Trophoblast cell (in vitro differentiated cells and primary cell): ENCODE data around the gene USP24.

ENCODE experiments used
- DNase-seq, 2 donors: peaks; one replicate each; pipeline ENCODE4 v3.0.0-alpha.2; 2016
- H2AFZ ChIP-seq: 2 replicates; pipeline ENCODE4 v1.6.1; 2013; ENCODE audit warnings: low read length, moderate library complexity, mild to moderate bottlenecking; ENCODE audit not compliant: insufficient read depth, poor library complexity
- H2AK5ac ChIP-seq: 2 replicates; pipeline ENCODE4 v1.6.1; 2013; ENCODE audit warnings: mild to moderate bottlenecking, low read length
- H2BK120ac ChIP-seq: 2 replicates; pipeline ENCODE4 v1.6.1; 2013; ENCODE audit warnings: low read length, mild to moderate bottlenecking, moderate library complexity; ENCODE audit not compliant: insufficient read depth, poor library complexity
- H2BK12ac ChIP-seq: 2 replicates; pipeline ENCODE4 v1.6.1; 2013; ENCODE audit warnings: mild to moderate bottlenecking, low read length, moderate library complexity
- H2BK5ac ChIP-seq: 2 replicates; pipeline ENCODE4 v1.6.1; 2013; ENCODE audit warnings: low read length, low read depth, moderate library complexity, mild to moderate bottlenecking; ENCODE audit not compliant: poor library complexity
- H3K14ac ChIP-seq: 2 replicates; pipeline ENCODE4 v1.6.1; 2013; ENCODE audit warnings: mild to moderate bottlenecking, low read length
- H3K18ac ChIP-seq: 2 replicates; pipeline ENCODE4 v1.6.1; 2013; ENCODE audit warnings: mild to moderate bottlenecking, low read length
- H3K23ac ChIP-seq: 2 replicates; pipeline ENCODE4 v1.6.1; 2013; ENCODE audit warnings: low read length
- H3K27ac ChIP-seq: 2 replicates; pipeline ENCODE4 v1.5.1; 2013; ENCODE audit warnings: low read depth, mild to moderate bottlenecking, inconsistent platforms, low read length, moderate library complexity
- H3K27me3 ChIP-seq: 2 replicates; pipeline ENCODE4 v1.6.1; 2013; ENCODE audit warnings: inconsistent platforms, mild to moderate bottlenecking, low read length, moderate library complexity; ENCODE audit not compliant: insufficient read depth
- H3K36me3 ChIP-seq, 2 experiments: 1 replicate in 1 of 2; 2 replicates in 1 of 2; pipeline ENCODE4 v1.6.1; 2013; ENCODE audit warnings: low read length in 2 of 2, mild to moderate bottlenecking in 2 of 2, moderate library complexity in 1 of 2; ENCODE audit not compliant: insufficient read depth in 2 of 2, control insufficient read depth in 1 of 2
- H3K4ac ChIP-seq: 2 replicates; pipeline ENCODE4 v1.6.1; 2013; ENCODE audit warnings: low read depth, mild to moderate bottlenecking, low read length, moderate library complexity
- H3K4me1 ChIP-seq, 2 experiments: 1 replicate in 1 of 2; 2 replicates in 1 of 2; pipeline ENCODE4 v1.6.1; 2013; ENCODE audit warnings: low read length in 2 of 2, mild to moderate bottlenecking in 2 of 2, moderate library complexity in 1 of 2; ENCODE audit not compliant: insufficient read depth in 2 of 2, control insufficient read depth in 1 of 2
- H3K4me2 ChIP-seq: 2 replicates; pipeline ENCODE4 v1.6.1; 2013; ENCODE audit warnings: inconsistent platforms, mild to moderate bottlenecking, low read length, moderate library complexity
- H3K4me3 ChIP-seq: 2 replicates; pipeline ENCODE4 v1.5.1; 2013; ENCODE audit warnings: mild to moderate bottlenecking, low read depth, low read length, inconsistent platforms
- H3K79me1 ChIP-seq: one replicate; pipeline ENCODE4 v1.6.1; 2013; ENCODE audit warnings: low read length
- H3K79me2 ChIP-seq: 2 replicates; pipeline ENCODE4 v1.6.1; 2013; ENCODE audit warnings: low read length, mild to moderate bottlenecking; ENCODE audit not compliant: control insufficient read depth, insufficient read depth, poor library complexity
- H3K9ac ChIP-seq: 2 replicates; pipeline ENCODE4 v1.6.1; 2013; ENCODE audit warnings: mild to moderate bottlenecking, low read length
- H3K9me3 ChIP-seq: 2 replicates; pipeline ENCODE4 v1.6.1; 2013; ENCODE audit warnings: low read depth, mild to moderate bottlenecking, control low read depth, inconsistent platforms, low read length; ENCODE audit not compliant: insufficient read depth
- H4K12ac ChIP-seq: 2 replicates; pipeline ENCODE4 v1.6.1; 2013; ENCODE audit warnings: low read depth, mild to moderate bottlenecking, low read length, moderate library complexity
- H4K8ac ChIP-seq: 2 replicates; pipeline ENCODE4 v1.6.1; 2013; ENCODE audit warnings: low read depth, mild to moderate bottlenecking, low read length, moderate library complexity
- H4K91ac ChIP-seq: one replicate; pipeline ENCODE4 v1.6.1; 2013; ENCODE audit warnings: low read depth, mild to moderate bottlenecking, low read length, moderate library complexity
- WGBS: extraction: QIAGEN DNeasy Blood & Tissue Kit; methylation state at CpG from one replicate; pipeline ENCODE4 v1.1.7; 2013; ENCODE audit warnings: missing lambda C conversion rate; ENCODE audit not compliant: insufficient read length, insufficient coverage; ENCODE audit errors: extremely low coverage; 5-methylcytosine and 5-hydroxymethylcytosine counted together

USP24 gene

DNA sequence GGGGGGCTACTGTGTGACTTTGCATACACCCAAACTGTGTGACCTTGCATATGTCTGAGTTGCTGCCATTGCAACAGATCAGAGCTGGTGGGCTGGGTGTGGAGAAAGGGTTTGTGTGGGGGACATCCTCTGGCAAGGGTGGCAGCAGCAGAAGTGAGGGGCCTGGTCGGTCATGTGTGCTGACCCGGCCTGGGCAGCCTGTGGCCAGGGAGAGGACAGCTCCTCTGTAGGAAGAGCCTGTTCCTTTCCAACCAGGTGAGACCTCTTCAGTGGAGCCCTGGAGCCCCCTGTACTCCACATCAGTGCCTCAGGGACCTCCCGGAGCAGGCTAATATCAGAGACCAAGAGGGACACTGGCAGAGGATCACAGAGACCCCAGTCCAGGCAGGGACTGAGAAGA lies 167.6 kb downstream of the USP24 start:
- no CpG with 5 or more reads among the region's 3 CpGs for WGBS
- Histone ChIP-seq H3K14ac (no peak overlapping the region), H3K4me1 (no peaks in the 10 kb centered on the region), H3K79me1 (no peaks in the 10 kb centered on the region), H3K4ac (no peak overlapping the region), H3K79me2 (no peaks in the 10 kb centered on the region), H3K4me2 (no peak overlapping the region), H2BK5ac (no peak overlapping the region), H3K27me3 (no peaks in the 10 kb centered on the region), H3K9ac (no peak overlapping the region), H3K27ac (no peak overlapping the region), H4K8ac (no peak overlapping the region), H3K4me3 (no peak overlapping the region), H2BK120ac (no peak overlapping the region), H3K9me3 (peaks cover 2% of the 10 kb centered on the region), H4K91ac (no peak overlapping the region), H3K18ac (no peak overlapping the region), H4K12ac (no peak overlapping the region), H2AFZ (no peak overlapping the region), H2AK5ac (no peak overlapping the region), H2BK12ac (no peak overlapping the region), H3K36me3 (no peaks in the 10 kb centered on the region), H3K23ac (no peak overlapping the region)
- no peak for DNase-seq

DNA sequence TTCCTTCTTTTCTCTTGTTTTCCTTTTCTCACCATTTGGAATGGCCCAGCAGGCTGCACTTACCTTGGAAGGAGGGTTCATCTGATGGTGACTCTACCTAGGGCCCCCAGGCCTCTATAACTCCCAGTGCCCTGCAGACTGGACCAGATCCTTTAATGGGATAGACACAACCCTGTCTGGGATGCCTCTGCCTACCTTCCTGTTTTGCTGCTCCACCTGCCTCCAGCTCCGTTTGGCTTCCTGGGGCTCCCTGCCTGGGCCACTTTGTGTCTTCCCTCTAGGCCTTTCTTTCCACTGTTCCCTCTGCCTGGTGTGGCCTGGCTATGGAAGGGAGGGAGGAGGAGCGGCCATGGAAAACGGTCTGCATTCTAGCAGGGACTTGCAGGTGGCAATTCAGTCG lies 168.3 kb downstream of the USP24 start:
- no peak overlapping the region for H3K4ac ChIP-seq
- WGBS = no CpG with 5 or more reads among the region's 4 CpGs
- H2BK120ac ChIP-seq = no peak overlapping the region
- no peak overlapping the region for H3K9ac ChIP-seq
- no peak overlapping the region for H4K12ac ChIP-seq
- H3K36me3 ChIP-seq = no peaks in the 10 kb centered on the region
- no peak overlapping the region for H3K18ac ChIP-seq
- H3K4me1 ChIP-seq = no peaks in the 10 kb centered on the region
- H3K4me3 ChIP-seq = no peak overlapping the region
- H3K27me3 ChIP-seq = no peaks in the 10 kb centered on the region
- no peak overlapping the region for H2AK5ac ChIP-seq
- no peak overlapping the region for H4K91ac ChIP-seq
- H3K4me2 ChIP-seq = no peak overlapping the region
- no peak overlapping the region for H3K27ac ChIP-seq
- H2BK12ac ChIP-seq = no peak overlapping the region
- H3K79me1 ChIP-seq = no peaks in the 10 kb centered on the region
- H2BK5ac ChIP-seq = no peak overlapping the region
- DNase-seq = no peak
- no peak overlapping the region for H2AFZ ChIP-seq
- no peak overlapping the region for H3K23ac ChIP-seq
- no peaks in the 10 kb centered on the region for H3K9me3 ChIP-seq
- H3K14ac ChIP-seq = no peak overlapping the region
- no peaks in the 10 kb centered on the region for H3K79me2 ChIP-seq
- no peak overlapping the region for H4K8ac ChIP-seq

DNA sequence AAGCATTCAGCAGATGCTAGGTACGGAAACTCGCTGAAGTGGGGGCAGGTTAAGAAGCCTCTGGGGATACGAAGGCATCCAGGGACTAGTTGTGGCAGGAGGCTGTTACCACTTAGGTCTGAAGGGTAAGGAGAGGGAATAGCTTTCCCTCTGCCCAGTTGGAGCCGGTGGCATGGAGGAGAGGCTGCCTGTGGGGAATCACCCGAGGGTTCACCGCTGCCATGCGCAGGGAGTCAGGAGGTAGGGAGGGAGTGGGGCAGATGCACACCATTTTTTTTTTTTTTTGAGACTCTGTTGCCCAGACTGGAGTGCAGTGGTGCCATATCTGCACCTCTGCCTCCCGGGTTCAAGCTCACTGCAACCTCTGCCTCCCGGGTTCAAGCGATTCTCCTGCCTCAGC lies 169.7 kb downstream of the USP24 start:
- no peak for DNase-seq
- H3K4me2 ChIP-seq = no peak overlapping the region
- H2AFZ ChIP-seq = no peak overlapping the region
- no peak overlapping the region for H2BK5ac ChIP-seq
- H3K9ac ChIP-seq = no peak overlapping the region
- no peak overlapping the region for H2BK12ac ChIP-seq
- no peak overlapping the region for H2BK120ac ChIP-seq
- H3K18ac ChIP-seq = no peak overlapping the region
- no peaks in the 10 kb centered on the region for H3K79me1 ChIP-seq
- H3K27ac ChIP-seq = no peak overlapping the region
- H3K4me3 ChIP-seq = no peak overlapping the region
- WGBS = no CpG with 5 or more reads among the region's 10 CpGs
- H4K8ac ChIP-seq = no peak overlapping the region
- peaks cover 9% of the 10 kb centered on the region for H3K27me3 ChIP-seq
- H3K4ac ChIP-seq = no peak overlapping the region
- no peak overlapping the region for H3K14ac ChIP-seq
- no peaks in the 10 kb centered on the region for H3K9me3 ChIP-seq
- no peak overlapping the region for H3K23ac ChIP-seq
- no peaks in the 10 kb centered on the region for H3K79me2 ChIP-seq
- no peak overlapping the region for H4K12ac ChIP-seq
- H4K91ac ChIP-seq = no peak overlapping the region
- no peaks in the 10 kb centered on the region for H3K4me1 ChIP-seq
- H3K36me3 ChIP-seq = no peaks in the 10 kb centered on the region
- no peak overlapping the region for H2AK5ac ChIP-seq

DNA sequence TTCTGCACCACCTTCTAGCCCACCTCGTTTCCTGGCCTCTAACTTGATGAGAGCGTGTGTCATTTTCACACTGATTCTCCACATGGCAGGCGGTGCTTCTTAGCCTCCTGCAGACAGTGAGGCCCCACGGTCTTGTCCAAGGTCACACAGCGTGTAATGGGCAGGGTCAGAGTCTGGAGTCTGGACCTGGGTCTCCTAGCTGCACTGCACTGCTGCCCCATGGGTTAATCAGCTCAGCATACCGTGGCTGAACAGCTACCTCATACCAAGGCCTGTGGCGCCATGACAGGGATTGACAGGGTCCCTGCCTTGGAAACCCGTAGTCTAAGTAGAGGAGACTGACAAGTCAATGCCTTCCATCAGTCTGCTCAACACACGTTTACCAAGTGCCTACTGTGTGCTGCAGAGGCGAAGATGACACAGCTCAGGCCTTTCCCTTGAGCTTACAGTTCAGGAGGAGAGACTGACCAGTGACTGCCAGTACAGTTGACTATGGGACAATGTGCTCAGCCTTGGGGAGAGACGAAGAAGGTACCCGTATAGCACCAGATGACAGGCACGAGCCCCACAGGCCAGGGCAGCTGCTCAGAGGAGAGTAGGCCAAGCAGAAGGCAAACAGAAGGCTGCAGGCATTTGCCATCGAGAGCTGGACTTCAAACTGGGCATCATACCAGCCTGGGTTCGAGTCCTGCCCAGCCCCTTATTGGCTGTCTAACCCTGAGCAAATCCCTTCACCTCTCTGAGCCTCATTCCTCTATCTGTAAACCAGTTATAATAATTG lies 170.4 kb downstream of the USP24 start:
- H2AK5ac ChIP-seq = no peak overlapping the region
- H3K4me1 ChIP-seq = peaks cover 4 to 5% of the 10 kb centered on the region in 2 experiments
- no CpG with 5 or more reads among the region's 15 CpGs for WGBS
- H3K4me3 ChIP-seq = no peak overlapping the region
- H3K27me3 ChIP-seq = peaks cover 15% of the 10 kb centered on the region
- no peak for DNase-seq
- no peak overlapping the region for H2BK12ac ChIP-seq
- no peak overlapping the region for H3K23ac ChIP-seq
- H3K27ac ChIP-seq = no peak overlapping the region
- no peak overlapping the region for H4K91ac ChIP-seq
- no peak overlapping the region for H4K12ac ChIP-seq
- no peak overlapping the region for H2BK120ac ChIP-seq
- H3K79me1 ChIP-seq = no peaks in the 10 kb centered on the region
- no peak overlapping the region for H2AFZ ChIP-seq
- H3K9me3 ChIP-seq = peaks cover 3% of the 10 kb centered on the region
- H3K79me2 ChIP-seq = no peaks in the 10 kb centered on the region
- H3K14ac ChIP-seq = no peak overlapping the region
- H3K36me3 ChIP-seq = no peaks in the 10 kb centered on the region
- no peak overlapping the region for H3K9ac ChIP-seq
- no peak overlapping the region for H2BK5ac ChIP-seq
- no peak overlapping the region for H4K8ac ChIP-seq
- H3K18ac ChIP-seq = no peak overlapping the region
- H3K4ac ChIP-seq = no peak overlapping the region
- no peak overlapping the region for H3K4me2 ChIP-seq
